Thoracic aorta (tissue), 2 donors: ENCODE measurements around the gene XRCC4. TPM values are rescaled to one million over a fixed set of nuclear protein-coding genes. Genes with fewer than 3 reads are reported as not detected.

ENCODE experiments used
- ATAC-seq: fragments of 150-250 bp; one replicate; pipeline ENCODE4 v1.8.0; 2017; ENCODE audit warnings: low read depth; ENCODE audit not compliant: insufficient number of reproducible peaks, low FRiP score
- DNase-seq: peaks from one replicate; pipeline ENCODE4 v3.0.0-alpha.2; 2020; ENCODE audit warnings: low spot score
- H3K27ac ChIP-seq, 2 donors: fragments of 200-600 bp; sonication (generic); 1 replicate in 1 of 2; 2 replicates in 1 of 2; pipeline ENCODE4 v1.5.1; 2016; ENCODE audit warnings: mild to moderate bottlenecking in 2 of 2, moderate library complexity in 2 of 2
- H3K27me3 ChIP-seq: fragments of 200-600 bp; sonication (generic); replicated peaks from 2 replicates; pipeline ENCODE4 v1.6.0; 2016; ENCODE audit warnings: mild to moderate bottlenecking; ENCODE audit not compliant: insufficient read depth
- H3K36me3 ChIP-seq: fragments of 200-600 bp; sonication (generic); one replicate; pipeline ENCODE4 v1.5.1; 2016
- H3K4me1 ChIP-seq, 2 donors: fragments of 200-600 bp; sonication (generic); 1 replicate in 1 of 2; 2 replicates in 1 of 2; pipeline versions ENCODE4 v1.5.1 to v1.6.0; 2016; ENCODE audit warnings: low read depth in 2 of 2, mild to moderate bottlenecking in 1 of 2; ENCODE audit not compliant: control insufficient read depth in 1 of 2
- H3K4me3 ChIP-seq: fragments of 200-600 bp; sonication (generic); 2 replicates; pipeline ENCODE4 v1.5.1; 2016; ENCODE audit warnings: mild to moderate bottlenecking
- H3K9me3 ChIP-seq: fragments of 200-600 bp; sonication (generic); 2 replicates; pipeline ENCODE4 v1.5.1; 2016
- CTCF ChIP-seq: fragments of 200-600 bp; sonication (generic); IDR thresholded peaks from one replicate; pipeline ENCODE4 v1.5.1; 2019; ENCODE audit warnings: antibody characterized with exemption
- total RNA-seq, 2 donors: library from RNA; depleted of rRNA; stranded (reverse); fragments of >200 nt; gene quantifications; one replicate each; pipeline versions ENCODE4 v1.1.0 to v1.2.3, GENCODE V29; 2016

Gene XRCC4
- total RNA-seq, 2 donors from 2014 or later, result 7.8 to 11.1 TPM

- Histone ChIP-seq H3K36me3 (no peaks in the 10 kb centered on the region), H3K27ac (no peak overlapping the region), H3K9me3 (no peaks in the 10 kb centered on the region), H3K27me3 (no peaks in the 10 kb centered on the region), H3K4me1 (peaks cover 8 to 11% of the 10 kb centered on the region in 2 donors), H3K4me3 (no peak overlapping the region)
- TF ChIP-seq CTCF, result no peak
- DNase-seq, result no peak
- ATAC-seq, result no peak
These were observed 293.6 kb downstream of the XRCC4 start for GRCh38 chr5:83370957-83371356.

GRCh38 chr5:83371726-83372125, 294.4 kb downstream of the XRCC4 start:
- ATAC-seq, result no peak
- no peak overlapping the region for H3K4me3 ChIP-seq
- H3K27me3 ChIP-seq, result no peaks in the 10 kb centered on the region
- DNase-seq, result no peak
- H3K4me1 ChIP-seq, result peaks cover 8 to 11% of the 10 kb centered on the region in 2 donors
- no peaks in the 10 kb centered on the region for H3K9me3 ChIP-seq
- H3K36me3 ChIP-seq, result no peaks in the 10 kb centered on the region
- TF ChIP-seq CTCF, result no peak
- no peak overlapping the region for H3K27ac ChIP-seq

- no peaks in the 10 kb centered on the region for H3K36me3 ChIP-seq
- TF ChIP-seq CTCF, result no peak
- no peaks in the 10 kb centered on the region for H3K9me3 ChIP-seq
- H3K27me3 ChIP-seq, result no peaks in the 10 kb centered on the region
- H3K4me3 ChIP-seq, result no peak overlapping the region
- peak overlapping the region in 1 of 2 donors; percentile 34 for H3K27ac ChIP-seq
- H3K4me1 ChIP-seq, result peaks cover 8 to 11% of the 10 kb centered on the region in 2 donors
- no peak for DNase-seq
- no peak for ATAC-seq
These were observed 297.2 kb downstream of the XRCC4 start for GRCh38 chr5:83374547-83374946.

GRCh38 chr5:83375049-83375745, 297.9 kb downstream of the XRCC4 start:
- no peak for DNase-seq
- Histone ChIP-seq H3K27me3 (no peaks in the 10 kb centered on the region), H3K27ac (peak overlapping the region in 1 of 2 donors; percentile 34), H3K9me3 (no peaks in the 10 kb centered on the region), H3K4me1 (peaks cover 8 to 11% of the 10 kb centered on the region in 2 donors), H3K36me3 (no peaks in the 10 kb centered on the region), H3K4me3 (no peak overlapping the region)
- no peak for ATAC-seq
- no peak for TF ChIP-seq CTCF

- Histone ChIP-seq H3K4me3 (no peak overlapping the region), H3K36me3 (no peaks in the 10 kb centered on the region), H3K9me3 (no peaks in the 10 kb centered on the region), H3K27ac (peak overlapping the region in 1 of 2 donors; percentile 3), H3K27me3 (no peaks in the 10 kb centered on the region), H3K4me1 (peaks cover 8 to 11% of the 10 kb centered on the region in 2 donors)
- ATAC-seq (no peak), DNase-seq (no peak)
- no peak for TF ChIP-seq CTCF
These were observed 299.1 kb downstream of the XRCC4 start for GRCh38 chr5:83376461-83376860.
